ENCODE data around the gene OBP2A. TPM values are rescaled to one million over a fixed set of nuclear protein-coding genes. Genes with fewer than 3 reads are reported as not detected.

Gene OBP2A
- total RNA-seq, 1 experiment from 2014 or later = not detected

- no CpG with 5 or more reads among the region's 92 CpGs for WGBS (ENCODE audit: extremely low coverage, insufficient read length, low lambda C conversion rate)
- peak within 1 kb of the TSS; percentile 71 for H3K9ac ChIP-seq (ENCODE audit: extremely low read depth, insufficient read length, low read length)
Measured at GRCh38 chr9:135500525-135501260, 45.2 kb upstream of the OBP2A start, which contains the start of gene MRPS2. TSS of gene MRPS2 (plus strand) at chr9:135500682. CDS start at chr9:135500711, 29 bp downstream.

More at GRCh38 chr9:135500525-135501260, 45.2 kb upstream of the OBP2A start, which contains the start of gene MRPS2:
- Histone ChIP-seq H2BK120ac (ENCODE audit: low read depth, low read length, poor library complexity, severe bottlenecking) (no peak within 1 kb of the TSS), H3K27ac (ENCODE audit: insufficient read length, low read depth, low read length) (no peak within 1 kb of the TSS), H3K27me3 (ENCODE audit: insufficient read depth, low read length) (no peaks in the 10 kb centered on the region), H3T11ph (ENCODE audit: low read length) (no peak within 1 kb of the TSS), H3K9me3 (ENCODE audit: control insufficient read depth, low read depth, low read length) (no peaks in the 10 kb centered on the region), H2BK5ac (ENCODE audit: insufficient read length, low read length) (no peak within 1 kb of the TSS), H2BK12ac (ENCODE audit: insufficient read length, low read depth, low read length) (no peak within 1 kb of the TSS), H3K4me2 (ENCODE audit: insufficient read depth, insufficient read length, low read length) (peak within 1 kb of the TSS; percentile 72), H3K4me1 (ENCODE audit: insufficient read depth, low read length) (no peaks in the 10 kb centered on the region; the same call in 1 of the 2 replicates), H3K79me1 (ENCODE audit: insufficient read depth, low read depth, low read length, poor library complexity, severe bottlenecking) (no peaks in the 10 kb centered on the region), H2AFZ (ENCODE audit: low read length) (no peak within 1 kb of the TSS), H4K91ac (ENCODE audit: insufficient read length, low read depth, low read length) (no peak within 1 kb of the TSS), H3K79me2 (ENCODE audit: insufficient read depth, low read length) (no peaks in the 10 kb centered on the region), H3K14ac (ENCODE audit: insufficient read depth, low read length) (peak within 1 kb of the TSS; percentile 92), H3K56ac (ENCODE audit: insufficient read length, low read depth, low read length) (no peak within 1 kb of the TSS), H3K23ac (ENCODE audit: insufficient read length, low read depth, low read length) (no peak within 1 kb of the TSS), H2BK15ac (ENCODE audit: low read depth, low read length) (no peak within 1 kb of the TSS), H4K20me1 (ENCODE audit: control insufficient read depth, insufficient read depth, insufficient read length) (no peaks in the 10 kb centered on the region), H3K18ac (ENCODE audit: insufficient read length, low read depth, low read length) (peak within 1 kb of the TSS; percentile 86), H2AK5ac (ENCODE audit: insufficient read length, low read length) (no peak within 1 kb of the TSS), H3K23me2 (ENCODE audit: insufficient read length, low read depth, low read length, poor library complexity, severe bottlenecking) (peaks cover 16% of the 10 kb centered on the region), H4K8ac (replicated peaks; ENCODE audit: insufficient read length, low read depth, low read length) (no peak within 1 kb of the TSS), H3K4ac (ENCODE audit: low read depth, low read length) (0 out of 2 replicates have a peak within 1 kb of the TSS, but pooled peaks have one; percentile 5), H2BK20ac (ENCODE audit: low read depth, low read length, poor library complexity, severe bottlenecking) (no peak within 1 kb of the TSS), H4K5ac (ENCODE audit: insufficient read length, low read depth, low read length) (no peak within 1 kb of the TSS)
- H3K4me1 Mint-ChIP-seq = peaks cover 7 to 12% of the 10 kb centered on the region in 2 experiments
- peak; percentile 89 for TF ChIP-seq CTCF (conservative IDR thresholded peaks at IDR 0.05)
- H3K27ac Mint-ChIP-seq = peak within 1 kb of the TSS in 2 of 3 experiments; percentile 95; a peak in 4 of 7 replicates
- peaks cover 12% of the 10 kb centered on the region for H3K27me3 Mint-ChIP-seq (ENCODE audit: low read depth)
- peak; percentile 93 for DNase-seq
- H3K9me3 Mint-ChIP-seq = no peaks in the 10 kb centered on the region; a peak in 1 of 5 replicates
- peaks cover 18 to 39% (median 38%) of the 10 kb centered on the region in 3 experiments; a peak in 6 of 7 replicates for H3K36me3 Mint-ChIP-seq (ENCODE audit: insufficient read depth in 1 of 3, low read depth in 3 of 3)
- H3K4me3 Mint-ChIP-seq = peak within 1 kb of the TSS; percentile 91 to 92
